GM13977 (cell line): ENCODE results near the gene C1QTNF7.
A peak's percentile ranks its signal among the peaks of the same experiment; 100 is the strongest.

Experiments
- DNase-seq: peaks from one replicate; pipeline ENCODE4 v3.0.0; 2012; ENCODE audit warnings: low spot score
- in situ Hi-C: fragments of 300-500 bp; cut with MboI; formaldehyde crosslinking; loops from one replicate; pipeline ENCODE4 v1.12.0; 2022; ENCODE audit warnings: low sequenced_read_pairs, low pct_unique_long_range_greater_than_20kb, mixed read lengths, inconsistent platforms; ENCODE audit not compliant: unreplicated experiment
- TF ChIP-seq, protein P1 (sequence below): IDR thresholded peaks from 2 replicates; pipeline ENCODE4 v1.5.1; 2012; ENCODE audit warnings: mild to moderate bottlenecking, control low read depth; ENCODE audit not compliant: insufficient read depth; ENCODE audit errors: extremely low read depth, missing control alignments

C1QTNF7 gene

DNA sequence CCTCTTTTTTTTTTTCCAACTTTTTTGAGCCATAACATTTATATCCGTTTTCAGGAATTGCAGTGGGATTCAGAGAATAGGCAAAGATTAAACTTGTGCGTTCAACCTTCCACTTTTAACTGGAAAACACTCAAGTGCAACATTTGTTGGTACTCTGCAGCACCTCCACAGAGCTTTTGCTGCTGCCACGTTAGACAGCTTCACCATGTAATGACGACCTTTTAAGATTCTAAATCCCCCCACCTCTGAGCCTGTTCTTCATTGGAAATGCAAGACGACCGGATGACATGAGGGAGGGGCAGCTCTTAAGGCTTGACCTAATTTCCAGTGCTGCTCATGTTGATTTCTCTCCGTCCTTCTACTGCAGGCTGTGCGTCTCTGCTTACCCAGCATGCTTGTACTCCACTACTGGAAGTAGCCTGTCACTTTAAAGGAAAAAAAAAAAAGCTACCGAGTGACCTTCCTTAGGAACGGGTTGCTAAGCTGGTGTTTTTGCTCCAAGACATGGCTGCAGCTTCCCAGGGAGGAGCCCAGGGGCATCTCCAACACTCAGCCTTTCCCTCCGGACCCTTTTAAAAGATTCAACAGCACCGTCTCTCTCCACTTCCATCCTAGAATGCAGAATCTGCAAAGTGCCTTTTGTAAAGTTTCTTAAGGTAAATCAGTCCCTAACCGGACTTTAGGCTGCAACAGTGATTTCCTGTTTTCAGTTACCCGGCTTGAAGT, 41.7 kb downstream of the C1QTNF7 start, which contains the start of gene CC2D2A:
TSS of gene CC2D2A (plus strand) at position 481 of the 726 bp plus-strand sequence. CDS start 6,051 bp downstream, outside the sequence.
- DNase-seq: no peak
- TF ChIP-seq, protein P1, sequence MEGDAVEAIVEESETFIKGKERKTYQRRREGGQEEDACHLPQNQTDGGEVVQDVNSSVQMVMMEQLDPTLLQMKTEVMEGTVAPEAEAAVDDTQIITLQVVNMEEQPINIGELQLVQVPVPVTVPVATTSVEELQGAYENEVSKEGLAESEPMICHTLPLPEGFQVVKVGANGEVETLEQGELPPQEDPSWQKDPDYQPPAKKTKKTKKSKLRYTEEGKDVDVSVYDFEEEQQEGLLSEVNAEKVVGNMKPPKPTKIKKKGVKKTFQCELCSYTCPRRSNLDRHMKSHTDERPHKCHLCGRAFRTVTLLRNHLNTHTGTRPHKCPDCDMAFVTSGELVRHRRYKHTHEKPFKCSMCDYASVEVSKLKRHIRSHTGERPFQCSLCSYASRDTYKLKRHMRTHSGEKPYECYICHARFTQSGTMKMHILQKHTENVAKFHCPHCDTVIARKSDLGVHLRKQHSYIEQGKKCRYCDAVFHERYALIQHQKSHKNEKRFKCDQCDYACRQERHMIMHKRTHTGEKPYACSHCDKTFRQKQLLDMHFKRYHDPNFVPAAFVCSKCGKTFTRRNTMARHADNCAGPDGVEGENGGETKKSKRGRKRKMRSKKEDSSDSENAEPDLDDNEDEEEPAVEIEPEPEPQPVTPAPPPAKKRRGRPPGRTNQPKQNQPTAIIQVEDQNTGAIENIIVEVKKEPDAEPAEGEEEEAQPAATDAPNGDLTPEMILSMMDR: no peak
- in situ Hi-C loops: loop anchor here (25.0 kb wide), 1 partner anchor 232 kb away; no protein-coding TSS in a partner anchor

GRCh38 chr4:15470128-15470475, 42.3 kb downstream of the C1QTNF7 start:
- in situ Hi-C loops: loop anchor here (25.0 kb wide), 1 partner anchor 233 kb away; no protein-coding TSS in a partner anchor
- DNase-seq: no peak
- TF ChIP-seq, protein P1: no peak

DNA sequence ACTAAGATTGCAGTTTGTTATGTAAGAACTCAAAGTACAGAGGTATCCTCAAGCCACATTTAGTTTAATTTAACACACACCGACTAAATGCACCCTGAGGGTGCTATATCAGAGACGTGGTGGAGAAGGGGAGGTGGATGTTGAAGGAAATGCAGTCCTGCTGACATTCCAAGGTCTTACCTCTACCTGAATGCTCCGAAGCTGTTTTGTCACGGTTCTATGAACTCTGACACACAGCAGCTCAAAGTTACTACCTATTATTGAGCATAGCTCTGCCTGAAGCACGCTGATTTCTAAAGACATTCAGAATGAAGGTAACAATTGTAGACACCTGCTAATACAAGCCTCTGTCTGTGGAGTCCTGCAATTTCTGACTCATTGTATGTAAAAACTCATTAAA, 48.6 kb downstream of the C1QTNF7 start:
- in situ Hi-C loops: no loop called here
- DNase-seq: no peak
- TF ChIP-seq, protein P1: no peak

- TF ChIP-seq, protein P1: no peak
- in situ Hi-C loops: no loop called here
- DNase-seq: no peak
Observed at GRCh38 chr4:15478724-15479088, 50.9 kb downstream of the C1QTNF7 start.

GRCh38 chr4:15479089-15479912, 51.5 kb downstream of the C1QTNF7 start:
- DNase-seq: peak; percentile 38
- TF ChIP-seq, protein P1: peak; percentile 56
- in situ Hi-C loops: no loop called here

DNA sequence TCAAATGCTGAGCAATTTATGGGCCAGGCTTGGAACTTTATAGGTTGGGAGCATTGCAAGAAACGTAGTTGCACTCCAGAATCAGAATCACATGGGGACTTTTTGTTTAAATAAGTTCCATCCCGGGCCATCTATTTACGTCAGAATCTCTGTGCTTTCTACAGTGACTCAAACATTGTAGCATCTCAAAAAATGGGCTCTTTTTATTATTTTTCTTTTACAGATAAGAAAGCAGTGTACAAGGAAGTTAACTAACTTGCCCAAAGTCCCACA, 52.0 kb downstream of the C1QTNF7 start:
- in situ Hi-C loops: no loop called here
- TF ChIP-seq, protein P1: no peak
- DNase-seq: no peak
